ENCODE results near the gene KRTAP10-5.

DNA sequence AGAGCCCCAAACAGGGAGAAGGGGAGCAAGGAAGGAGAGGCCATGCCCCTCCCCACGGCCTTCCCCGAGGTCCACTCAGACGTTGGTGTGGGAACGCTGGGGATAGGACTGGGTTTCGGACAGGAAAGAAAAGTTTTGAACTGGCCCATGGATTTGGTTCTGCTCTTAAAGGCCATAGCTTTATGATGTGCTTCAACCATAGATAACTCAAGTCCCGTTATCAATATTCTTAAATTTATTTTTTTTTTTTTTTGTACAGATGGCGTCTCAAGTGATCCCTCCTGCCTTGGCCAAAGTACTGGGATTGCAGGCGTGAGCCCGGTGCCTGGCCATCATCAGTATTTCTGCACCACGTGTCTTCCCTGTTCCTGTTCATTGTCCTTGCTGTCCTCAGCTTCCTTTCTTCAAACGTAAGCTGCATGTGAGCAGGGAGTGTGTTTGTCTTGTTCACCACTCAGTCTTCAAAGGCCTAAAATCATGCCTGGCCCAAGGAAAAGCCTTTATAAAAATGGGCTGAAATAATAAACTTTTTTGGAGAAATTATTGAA, 39.6 kb downstream of the KRTAP10-5 start:
- TF ChIP-seq ATF1 (CRISPR knock-in tag; IDR thresholded peaks at IDR 0.05): no peak
- TF ChIP-seq, protein P1, sequence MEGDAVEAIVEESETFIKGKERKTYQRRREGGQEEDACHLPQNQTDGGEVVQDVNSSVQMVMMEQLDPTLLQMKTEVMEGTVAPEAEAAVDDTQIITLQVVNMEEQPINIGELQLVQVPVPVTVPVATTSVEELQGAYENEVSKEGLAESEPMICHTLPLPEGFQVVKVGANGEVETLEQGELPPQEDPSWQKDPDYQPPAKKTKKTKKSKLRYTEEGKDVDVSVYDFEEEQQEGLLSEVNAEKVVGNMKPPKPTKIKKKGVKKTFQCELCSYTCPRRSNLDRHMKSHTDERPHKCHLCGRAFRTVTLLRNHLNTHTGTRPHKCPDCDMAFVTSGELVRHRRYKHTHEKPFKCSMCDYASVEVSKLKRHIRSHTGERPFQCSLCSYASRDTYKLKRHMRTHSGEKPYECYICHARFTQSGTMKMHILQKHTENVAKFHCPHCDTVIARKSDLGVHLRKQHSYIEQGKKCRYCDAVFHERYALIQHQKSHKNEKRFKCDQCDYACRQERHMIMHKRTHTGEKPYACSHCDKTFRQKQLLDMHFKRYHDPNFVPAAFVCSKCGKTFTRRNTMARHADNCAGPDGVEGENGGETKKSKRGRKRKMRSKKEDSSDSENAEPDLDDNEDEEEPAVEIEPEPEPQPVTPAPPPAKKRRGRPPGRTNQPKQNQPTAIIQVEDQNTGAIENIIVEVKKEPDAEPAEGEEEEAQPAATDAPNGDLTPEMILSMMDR (IDR thresholded peaks at IDR 0.05): no peak
- TF ChIP-seq FOXK1 (CRISPR knock-in tag; IDR thresholded peaks at IDR 0.05): no peak
- TF ChIP-seq OVOL2 (CRISPR knock-in tag; IDR thresholded peaks at IDR 0.05; ENCODE audit: borderline replicate concordance): no peak
- TF ChIP-seq CREM (CRISPR knock-in tag; IDR thresholded peaks at IDR 0.05): no peak
- no peak for TF ChIP-seq GABPB1 (CRISPR knock-in tag; IDR thresholded peaks at IDR 0.05)
- no peak for TF ChIP-seq ELF4 (CRISPR knock-in tag; IDR thresholded peaks at IDR 0.05; ENCODE audit: low read depth)
- TF ChIP-seq TEAD1 (CRISPR knock-in tag; IDR thresholded peaks at IDR 0.05): no peak
- TF ChIP-seq, protein P2, sequence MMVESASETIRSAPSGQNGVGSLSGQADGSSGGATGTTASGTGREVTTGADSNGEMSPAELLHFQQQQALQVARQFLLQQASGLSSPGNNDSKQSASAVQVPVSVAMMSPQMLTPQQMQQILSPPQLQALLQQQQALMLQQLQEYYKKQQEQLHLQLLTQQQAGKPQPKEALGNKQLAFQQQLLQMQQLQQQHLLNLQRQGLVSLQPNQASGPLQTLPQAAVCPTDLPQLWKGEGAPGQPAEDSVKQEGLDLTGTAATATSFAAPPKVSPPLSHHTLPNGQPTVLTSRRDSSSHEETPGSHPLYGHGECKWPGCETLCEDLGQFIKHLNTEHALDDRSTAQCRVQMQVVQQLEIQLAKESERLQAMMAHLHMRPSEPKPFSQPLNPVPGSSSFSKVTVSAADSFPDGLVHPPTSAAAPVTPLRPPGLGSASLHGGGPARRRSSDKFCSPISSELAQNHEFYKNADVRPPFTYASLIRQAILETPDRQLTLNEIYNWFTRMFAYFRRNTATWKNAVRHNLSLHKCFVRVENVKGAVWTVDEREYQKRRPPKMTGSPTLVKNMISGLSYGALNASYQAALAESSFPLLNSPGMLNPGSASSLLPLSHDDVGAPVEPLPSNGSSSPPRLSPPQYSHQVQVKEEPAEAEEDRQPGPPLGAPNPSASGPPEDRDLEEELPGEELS (CRISPR knock-in tag; IDR thresholded peaks at IDR 0.05): no peak
